GM12892 (cell line): ENCODE results near the gene ZNF280A.
A peak's percentile ranks its signal among the peaks of the same experiment; 100 is the strongest.
"Not testable (repeated sequence)": the region's sequence is repeated elsewhere in the genome, so short reads cannot be mapped to it uniquely, and the experiment has no call there.

Source experiments
- DNase-seq: peaks from one replicate; pipeline ENCODE4 v3.0.0; 2011; ENCODE audit not compliant: insufficient read length
- FAIRE-seq: peaks from 2 replicates; lab custom pipeline; 2011; peaks lifted over from hg19 to GRCh38; lab: Jason Lieb, UNC
- POLR2A ChIP-seq: IDR thresholded peaks from 2 replicates; pipeline ENCODE4 v1.6.1; 2011; ENCODE audit warnings: low read depth, low read length, control low read depth
- POLR2AphosphoS5 ChIP-seq: IDR thresholded peaks from 2 replicates; pipeline ENCODE4 v1.6.1; 2011; ENCODE audit warnings: low read depth, low read length, control low read depth
- TAF1 ChIP-seq: IDR thresholded peaks from 2 replicates; pipeline ENCODE4 v1.6.1; 2011; ENCODE audit warnings: low read depth, mild to moderate bottlenecking, control low read depth, low read length, borderline replicate concordance

Gene ZNF280A

GRCh38 chr22:22506736-22507135, 13.3 kb downstream of the ZNF280A start:
- FAIRE-seq (no peak), DNase-seq (no peak)
- TF ChIP-seq TAF1 (no peak), POLR2A (no peak), POLR2AphosphoS5 (no peak)

- DNase-seq (no peak), FAIRE-seq (no peak)
- TF ChIP-seq TAF1 (no peak), POLR2A (no peak), POLR2AphosphoS5 (no peak)
Measured at GRCh38 chr22:22498267-22498666, 21.8 kb downstream of the ZNF280A start.

GRCh38 chr22:22491589-22491988, 28.5 kb downstream of the ZNF280A start:
- not testable (repeated sequence) for FAIRE-seq, DNase-seq

GRCh38 chr22:22488736-22489135, 31.3 kb downstream of the ZNF280A start:
- FAIRE-seq, result no peak
- TF ChIP-seq POLR2A, result no peak
- TF ChIP-seq POLR2AphosphoS5, result no peak
- no peak for TF ChIP-seq TAF1
- no peak for DNase-seq

- TF ChIP-seq TAF1 (no peak), POLR2A (no peak), POLR2AphosphoS5 (no peak)
- DNase-seq (no peak), FAIRE-seq (peak; percentile 17)
Measured at GRCh38 chr22:22487869-22488597, 32.0 kb downstream of the ZNF280A start.

GRCh38 chr22:22487059-22487458, 33.0 kb downstream of the ZNF280A start:
- FAIRE-seq (no peak), DNase-seq (no peak)
- TF ChIP-seq POLR2AphosphoS5, result no peak
- no peak for TF ChIP-seq POLR2A
- TF ChIP-seq TAF1, result no peak

- DNase-seq, result no peak
- FAIRE-seq, result no peak
- no peak for TF ChIP-seq TAF1
- no peak for TF ChIP-seq POLR2A
- TF ChIP-seq POLR2AphosphoS5, result no peak
Measured at GRCh38 chr22:22486132-22486899, 33.8 kb downstream of the ZNF280A start.

- DNase-seq (no peak), FAIRE-seq (no peak)
- TF ChIP-seq POLR2A, result no peak
- no peak for TF ChIP-seq TAF1
- TF ChIP-seq POLR2AphosphoS5, result no peak
Measured at GRCh38 chr22:22485524-22485923, 34.5 kb downstream of the ZNF280A start.

- no peak for DNase-seq
- FAIRE-seq, result no peak
- TF ChIP-seq POLR2A (no peak), TAF1 (no peak), POLR2AphosphoS5 (no peak)
Measured at GRCh38 chr22:22484023-22484422, 36.0 kb downstream of the ZNF280A start.

GRCh38 chr22:22480940-22481339, 39.1 kb downstream of the ZNF280A start:
- FAIRE-seq (no peak), DNase-seq (no peak)
- TF ChIP-seq POLR2A, result no peak
- TF ChIP-seq POLR2AphosphoS5, result no peak
- no peak for TF ChIP-seq TAF1

- no peak for FAIRE-seq
- no peak for DNase-seq
- TF ChIP-seq TAF1, result no peak
- no peak for TF ChIP-seq POLR2A
- TF ChIP-seq POLR2AphosphoS5, result no peak
Measured at GRCh38 chr22:22479999-22480532, 40.0 kb downstream of the ZNF280A start.

GRCh38 chr22:22479116-22479515, 41.0 kb downstream of the ZNF280A start:
- no peak for DNase-seq
- no peak for TF ChIP-seq POLR2A
- TF ChIP-seq POLR2AphosphoS5, result no peak
- no peak for TF ChIP-seq TAF1
- FAIRE-seq, result no peak
